Mucosa of gallbladder (tissue), 1 donor: ENCODE results near the gene LDLRAD4. TPM values are rescaled to one million over a fixed set of nuclear protein-coding genes. Genes with fewer than 3 reads are reported as not detected.
"Not testable (repeated sequence)": the region's sequence is repeated elsewhere in the genome, so short reads cannot be mapped to it uniquely, and the experiment has no call there.

Source experiments
- DNase-seq: peaks from one replicate; pipeline ENCODE4 v3.0.0-alpha.2; 2020; ENCODE audit warnings: low spot score
- total RNA-seq: library from RNA; stranded (reverse); gene quantifications from one replicate; pipeline ENCODE4 v1.2.1, GENCODE V29; 2021
- donor health status: DM: no; HTN: no; CAD: no.

The LDLRAD4 gene
- total RNA-seq, 1 donor from 2014 or later = 51.0 TPM

DNA sequence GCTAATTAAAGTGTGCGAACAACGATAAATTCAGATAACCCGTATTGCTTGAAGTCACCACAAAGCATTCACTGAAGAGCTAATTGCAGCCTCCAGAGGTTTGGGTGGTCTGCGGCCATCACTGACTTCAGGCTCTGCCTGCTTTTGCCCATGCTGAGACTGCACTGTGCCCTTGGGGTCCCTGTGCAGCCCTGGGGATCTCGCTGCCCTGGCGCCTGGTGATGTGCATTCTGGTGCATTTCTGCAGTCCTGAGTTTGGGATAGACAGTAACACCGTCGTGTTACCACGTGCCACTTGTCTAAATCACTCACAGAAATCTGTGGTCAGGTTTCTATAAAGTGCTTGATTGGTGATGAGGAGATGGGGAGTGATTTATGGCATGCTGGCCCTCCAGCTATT lies 27.6 kb downstream of the LDLRAD4 start:
- no peak for DNase-seq

DNA sequence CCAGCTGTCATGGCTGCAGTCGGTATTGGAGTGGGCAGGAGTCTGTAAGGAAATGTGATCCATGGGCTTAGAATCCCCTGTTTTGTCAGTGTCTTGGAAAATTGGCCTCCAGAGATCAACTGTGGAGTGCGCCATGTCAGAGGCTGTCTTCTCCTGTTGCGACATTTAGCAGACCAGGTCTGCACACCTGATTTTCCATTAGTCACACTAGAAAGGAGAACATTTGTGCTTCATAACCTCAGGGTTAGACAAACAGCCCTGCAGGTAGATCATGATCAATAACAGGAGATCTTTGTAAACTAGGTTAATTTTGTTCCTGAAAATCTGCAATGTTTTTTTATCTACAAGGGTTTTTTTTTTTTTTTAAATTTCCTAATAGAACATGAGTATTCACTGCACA lies 28.0 kb downstream of the LDLRAD4 start:
- DNase-seq = no peak

DNA sequence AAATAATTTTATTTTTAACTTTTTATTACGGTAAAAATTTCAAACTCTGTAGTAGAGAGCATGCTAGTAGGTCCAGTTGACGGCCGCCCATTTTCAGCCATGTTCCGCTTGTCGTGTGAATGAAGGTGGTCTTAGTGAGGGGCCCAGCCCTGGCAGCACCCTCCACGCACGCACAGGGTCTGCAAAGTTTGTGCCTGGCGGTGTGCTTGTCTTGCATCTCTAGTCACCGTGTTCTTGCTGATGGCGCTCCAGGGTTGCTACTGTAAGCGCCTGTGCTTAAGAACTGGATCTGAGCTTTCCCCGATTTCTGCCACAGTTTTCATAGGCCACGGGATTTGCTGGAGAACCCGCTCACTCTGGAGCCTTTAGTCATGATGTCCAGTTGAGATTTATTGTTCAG lies 28.9 kb downstream of the LDLRAD4 start:
- no peak for DNase-seq

DNA sequence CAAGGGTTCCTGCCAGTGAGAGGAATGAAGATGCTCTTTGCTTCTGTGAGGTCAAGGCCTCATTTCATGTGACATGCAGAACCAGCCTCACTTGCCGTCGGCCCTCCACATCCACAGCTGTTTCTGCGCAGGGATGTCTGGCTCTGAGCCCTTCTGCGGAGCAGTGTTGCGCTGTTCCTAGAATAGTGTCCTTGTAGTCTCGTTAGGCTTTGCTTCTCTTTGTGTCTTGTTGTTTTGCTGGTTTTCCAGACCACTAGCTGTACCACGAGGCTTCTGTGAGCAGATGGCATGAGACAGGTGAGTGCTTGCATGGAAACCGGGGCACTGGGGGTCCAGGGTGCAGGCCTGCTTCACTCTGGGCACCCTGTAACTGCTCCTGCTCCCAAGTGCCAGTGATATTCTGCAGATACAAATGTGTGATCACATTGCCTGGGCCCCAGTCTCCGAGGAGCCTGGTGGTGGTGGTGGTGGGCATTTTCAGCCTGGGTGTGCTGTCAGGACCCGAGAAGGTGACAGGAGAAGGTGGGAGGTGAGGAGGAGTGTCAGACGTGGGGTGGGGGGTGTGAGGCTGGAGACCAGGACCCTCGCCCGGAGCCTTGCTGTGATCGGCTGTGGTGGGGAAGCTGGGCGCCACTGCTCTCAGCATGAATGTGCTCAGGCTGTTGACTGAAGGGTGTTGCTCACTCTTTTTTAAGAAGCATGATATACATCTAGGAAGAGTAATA lies 34.3 kb downstream of the LDLRAD4 start:
- no peak for DNase-seq

DNA sequence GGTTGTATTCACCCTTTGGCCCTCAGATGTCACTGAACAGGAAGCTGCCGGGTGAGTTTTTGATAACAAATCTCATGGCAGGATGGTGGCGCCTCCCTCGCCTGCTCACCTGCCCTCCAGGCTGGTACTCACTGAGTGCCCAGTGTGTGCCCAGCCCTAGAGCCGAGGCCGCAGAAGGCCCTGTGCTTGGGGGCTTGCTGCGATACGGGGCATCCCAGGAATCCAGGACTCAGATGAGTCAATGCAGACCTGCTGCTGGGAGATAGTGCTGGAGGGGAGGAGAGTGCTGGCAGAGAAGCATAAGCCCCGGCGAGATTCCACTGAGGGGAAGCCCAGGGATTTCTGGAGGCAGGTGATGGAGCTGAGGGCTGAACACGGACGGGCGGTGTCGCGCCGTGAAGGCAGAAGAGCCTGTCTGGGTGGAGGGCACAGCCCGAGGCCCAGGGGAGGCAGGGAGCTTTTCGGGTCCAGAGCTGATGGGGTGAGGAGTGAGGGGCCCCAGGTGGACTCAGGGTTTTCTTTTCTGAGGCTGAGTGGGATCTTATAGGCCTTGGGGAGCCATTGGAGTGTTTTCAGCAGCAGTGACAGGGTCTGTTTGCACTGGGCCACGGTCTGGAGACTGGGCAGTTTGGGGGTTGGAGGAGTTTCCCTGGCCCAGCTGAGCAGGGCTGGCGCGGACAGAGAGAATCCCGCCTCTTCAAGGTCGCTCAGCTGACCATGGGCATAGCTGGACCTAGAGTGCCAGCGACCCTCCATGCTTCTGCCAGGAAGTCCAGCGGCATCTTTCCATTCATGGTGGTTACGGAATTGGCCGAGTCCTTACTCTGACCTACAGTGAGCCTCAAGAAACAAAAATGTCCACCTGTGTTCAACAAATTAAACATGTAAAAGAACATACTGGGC lies 35.5 kb downstream of the LDLRAD4 start:
- DNase-seq = no peak

DNA sequence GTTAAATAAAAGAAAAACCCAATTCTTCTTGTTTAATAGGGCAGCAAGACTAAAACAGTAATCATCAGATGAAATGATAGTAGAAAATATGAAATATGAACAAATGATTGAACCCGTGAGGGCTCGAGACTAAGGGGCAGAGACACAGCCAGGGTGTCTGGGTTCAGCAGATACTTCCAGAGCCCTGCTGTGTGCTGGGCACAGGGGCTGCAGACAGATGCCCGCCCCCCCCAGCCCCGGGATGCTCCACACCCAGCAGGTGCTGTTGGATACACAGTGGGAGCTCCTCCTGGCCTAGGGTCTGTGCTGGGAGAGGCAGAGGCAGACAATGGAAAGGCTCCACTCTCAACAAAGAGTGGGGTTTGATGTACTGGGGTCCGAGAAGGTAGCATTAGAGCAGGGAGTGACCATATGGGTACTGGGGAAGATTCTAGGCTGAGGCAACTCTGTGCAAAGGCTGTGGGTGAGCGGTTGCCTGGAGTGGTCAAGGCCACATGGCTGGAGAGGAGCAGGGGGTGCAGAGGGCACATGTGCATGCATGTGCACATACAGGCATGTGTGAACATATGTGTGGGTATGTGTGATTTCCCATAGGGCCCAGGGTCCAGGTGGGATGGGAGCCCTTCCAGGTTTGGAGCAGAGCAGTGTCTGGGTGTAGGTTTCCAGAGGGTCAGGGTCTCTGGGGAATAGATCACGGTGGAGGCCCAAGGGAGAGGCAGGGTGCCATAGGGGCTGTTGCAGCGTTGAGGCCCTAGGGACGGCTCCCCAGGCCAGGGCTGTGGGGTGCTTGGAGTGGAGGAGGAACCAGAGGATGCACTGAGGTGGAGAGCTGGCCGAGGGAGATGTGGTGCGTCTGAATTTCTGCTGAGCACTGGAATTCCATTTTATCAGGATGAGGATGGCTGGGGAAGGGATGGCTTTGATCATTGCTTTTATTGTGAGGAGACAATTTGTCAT lies 36.7 kb downstream of the LDLRAD4 start:
- DNase-seq = no peak

DNA sequence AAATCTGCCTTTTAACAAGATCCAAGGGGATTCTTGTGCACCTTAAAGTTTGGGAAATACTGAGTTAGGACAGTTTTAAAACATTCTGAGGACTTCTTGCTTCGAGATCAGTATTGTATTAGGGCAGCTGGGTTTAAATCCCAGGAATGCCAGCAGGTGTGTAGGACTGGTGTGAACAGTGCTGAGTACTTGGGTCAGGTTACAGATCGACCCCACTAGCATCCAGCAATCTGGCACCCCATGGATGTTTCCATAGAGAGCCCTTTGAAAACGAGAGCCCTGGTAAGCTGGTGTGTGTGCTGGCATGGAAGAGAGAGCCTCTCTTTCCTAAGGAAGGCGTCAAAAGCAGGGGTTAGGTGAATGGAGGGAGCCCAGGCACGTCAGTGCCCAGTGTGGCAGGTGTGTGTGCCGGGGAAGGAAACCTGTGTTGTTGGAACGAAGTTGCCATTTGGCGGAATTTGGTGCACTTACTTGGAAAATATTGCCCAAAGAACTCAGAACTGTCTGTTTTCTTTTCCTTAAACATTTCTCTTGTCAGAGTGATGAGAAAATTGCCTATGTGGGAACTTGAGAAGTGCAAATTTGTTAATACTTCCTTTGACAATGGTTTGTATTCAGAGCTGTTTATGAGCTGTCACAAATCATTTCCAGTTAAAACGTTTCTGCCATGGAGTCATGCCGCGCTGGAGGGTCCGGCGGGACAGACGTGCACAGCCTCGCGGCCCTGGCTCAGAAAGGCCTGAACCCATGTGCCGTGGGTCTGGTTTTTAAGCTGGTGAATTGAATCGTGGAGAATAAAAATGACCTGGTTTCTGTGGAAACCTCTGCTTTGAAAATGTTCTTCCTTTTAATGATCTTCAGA lies 38.1 kb downstream of the LDLRAD4 start:
- DNase-seq = no peak

DNA sequence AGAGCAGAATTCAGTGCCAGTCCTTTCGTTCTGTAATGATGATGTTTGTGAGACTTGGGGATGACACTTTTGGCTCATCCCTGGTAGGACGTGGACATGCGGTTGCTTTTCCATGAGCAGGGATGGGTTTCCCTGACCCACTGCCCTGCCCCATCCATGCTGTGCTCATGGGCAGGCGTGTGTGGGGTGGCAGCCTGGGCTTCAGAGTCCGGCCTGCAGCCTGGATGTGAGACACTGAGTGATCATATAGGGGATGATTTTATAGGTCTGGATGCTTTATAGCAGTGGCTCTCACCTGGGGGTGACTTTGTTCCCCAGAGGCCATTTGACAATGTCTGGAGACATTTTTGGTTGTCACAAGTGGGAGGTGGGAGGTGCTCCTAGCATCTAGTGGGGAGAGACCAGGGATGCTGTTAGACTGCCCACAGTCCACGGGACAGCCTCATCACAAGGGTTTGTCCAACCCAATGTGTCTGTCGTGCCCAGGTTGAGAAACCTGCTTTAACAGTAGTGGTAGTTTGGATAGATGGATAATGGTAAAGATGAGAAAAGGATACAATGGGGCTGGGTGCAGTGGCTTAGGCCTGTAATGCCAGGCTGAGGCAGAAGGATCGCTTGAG lies 38.9 kb downstream of the LDLRAD4 start:
- no peak for DNase-seq

DNA sequence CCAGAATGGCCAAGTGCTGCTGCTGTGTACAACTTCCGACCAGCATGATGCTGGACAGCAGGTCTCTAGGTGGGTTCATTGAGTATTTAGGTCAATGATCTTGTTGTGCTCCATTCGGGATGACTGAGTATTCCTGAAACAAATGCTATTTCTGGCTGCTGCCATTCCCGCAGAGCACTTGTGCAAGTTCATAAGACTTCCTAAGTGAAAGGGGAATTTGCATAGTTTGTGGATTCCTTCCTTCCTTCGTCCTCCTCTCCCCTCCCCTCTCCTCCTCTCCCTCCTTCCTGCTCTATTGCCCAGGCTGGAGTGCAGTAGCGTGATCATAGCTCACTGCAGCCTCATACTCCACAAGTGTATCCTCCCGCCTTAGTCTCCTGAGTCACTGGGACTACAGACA lies 40.4 kb downstream of the LDLRAD4 start:
- no peak for DNase-seq

DNA sequence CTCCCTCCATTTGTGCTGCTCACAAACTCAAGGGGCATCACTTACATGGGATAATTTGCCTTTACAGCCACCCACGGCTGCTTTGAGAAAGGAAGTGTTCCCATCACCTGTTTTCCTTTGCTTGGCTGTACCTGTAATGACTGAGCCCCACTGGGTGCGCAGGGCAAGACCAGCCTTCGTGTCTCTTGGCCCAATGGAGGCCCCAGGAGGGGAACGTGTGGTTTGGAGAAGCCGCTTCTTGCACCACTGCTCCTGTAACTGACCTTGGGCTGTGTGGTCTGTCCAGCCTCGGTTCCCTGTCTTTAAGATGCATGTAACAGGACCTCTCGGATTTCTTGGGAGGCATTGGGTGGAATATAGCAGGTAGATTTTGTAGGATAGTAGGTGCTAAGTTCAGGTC lies 41.1 kb downstream of the LDLRAD4 start:
- DNase-seq = no peak

DNA sequence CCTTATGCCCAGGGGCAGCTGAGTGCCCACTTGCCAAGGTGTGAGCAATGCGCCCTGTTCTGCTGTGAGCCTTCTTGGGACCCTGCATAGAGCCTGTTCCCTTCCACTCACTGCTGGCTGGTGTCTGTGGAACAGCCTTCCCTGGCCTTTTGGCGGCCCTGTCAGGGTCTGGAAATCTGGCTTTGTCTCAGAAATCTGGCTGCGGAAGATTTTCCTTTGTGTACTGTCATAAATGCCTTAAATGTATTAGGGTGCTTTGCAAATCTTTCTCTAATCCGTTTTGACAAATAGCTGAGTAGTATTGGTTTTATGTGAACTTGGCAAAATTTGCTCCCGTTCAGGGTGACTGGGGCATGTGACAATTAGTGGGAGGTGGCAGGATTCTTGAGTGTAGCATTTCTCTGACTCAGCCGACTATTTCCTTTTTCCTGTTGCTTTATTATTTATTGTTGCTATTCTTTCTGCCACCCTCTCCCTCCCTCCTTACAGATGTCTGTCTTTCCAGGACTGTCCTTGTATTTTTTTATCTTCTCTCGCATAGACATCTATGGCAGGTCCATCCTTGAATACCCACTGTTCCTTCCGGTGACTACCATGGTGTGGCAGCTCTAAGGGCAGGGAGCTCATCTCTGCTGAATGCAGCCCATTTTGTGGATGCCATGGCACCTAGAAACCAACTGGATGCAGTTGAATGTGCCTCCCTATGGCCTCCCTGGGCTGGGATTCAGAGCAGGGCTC lies 41.8 kb downstream of the LDLRAD4 start:
- no peak for DNase-seq

DNA sequence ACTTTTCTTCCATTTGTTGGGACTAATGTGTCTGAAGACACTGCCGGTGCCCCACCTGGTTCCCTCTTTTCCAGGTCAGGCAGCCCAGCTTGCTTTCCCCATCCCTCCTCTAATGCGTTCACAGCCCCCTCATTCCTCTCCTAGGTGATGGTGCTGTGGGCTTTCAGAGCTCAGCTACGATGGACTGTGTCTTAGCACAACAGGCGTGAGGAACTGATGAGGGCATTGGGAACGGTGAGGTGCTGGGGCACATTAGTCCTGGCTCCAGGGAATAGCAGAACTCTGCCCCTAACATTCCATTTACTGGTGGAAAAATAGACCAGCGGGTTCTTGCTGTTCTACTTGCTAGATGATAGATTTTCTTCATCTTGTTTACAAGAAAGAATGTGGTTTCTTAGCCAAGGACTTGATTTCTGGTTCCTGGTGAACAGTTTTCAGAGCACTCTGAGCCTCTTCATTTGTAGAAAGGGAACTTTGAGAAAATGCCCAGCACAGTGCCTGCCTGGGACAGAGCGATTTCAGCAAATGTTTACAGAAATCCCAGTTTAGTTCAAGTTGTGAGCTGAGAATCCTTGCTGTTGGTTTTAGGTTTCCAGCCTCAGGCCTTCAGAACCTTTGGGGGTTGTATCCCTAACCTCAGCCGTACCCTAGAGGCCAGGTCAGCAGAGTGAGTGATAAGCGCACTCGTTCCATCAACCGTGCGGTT lies 42.5 kb downstream of the LDLRAD4 start:
- DNase-seq = no peak

DNA sequence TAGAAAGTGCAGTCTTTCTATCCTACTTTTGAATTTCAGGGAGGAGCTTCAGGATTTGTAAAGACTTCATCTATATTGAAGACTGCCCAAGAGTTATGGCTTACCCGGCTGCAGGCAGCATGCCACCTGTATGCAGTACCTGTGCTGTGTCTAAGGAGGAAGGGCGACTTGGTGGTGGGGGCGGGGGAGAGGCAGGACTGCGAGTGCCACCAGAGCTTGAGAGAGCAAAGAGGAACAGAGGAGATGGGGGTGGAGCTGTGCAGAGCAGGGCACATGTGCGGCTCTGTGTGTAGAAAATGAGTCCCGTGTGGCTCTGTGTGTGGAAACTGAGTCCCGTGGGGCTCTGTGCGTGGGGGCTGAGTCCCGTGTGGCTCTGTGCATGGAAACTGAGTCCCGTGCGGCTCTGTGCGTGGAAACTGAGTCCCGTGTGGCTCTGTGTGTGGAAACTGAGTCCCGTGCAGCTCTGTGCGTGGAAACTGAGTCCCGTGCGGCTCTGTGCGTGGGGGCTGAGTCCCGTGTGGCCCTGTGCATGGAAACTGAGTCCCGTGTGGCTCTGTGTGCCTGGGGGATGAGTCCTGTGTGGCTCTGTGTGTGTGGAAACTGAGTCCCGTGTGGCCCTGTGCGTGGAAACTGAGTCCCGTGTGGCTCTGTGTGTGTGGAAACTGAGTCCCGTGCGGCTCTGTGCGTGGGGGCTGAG lies 43.2 kb downstream of the LDLRAD4 start:
- no peak for DNase-seq

DNA sequence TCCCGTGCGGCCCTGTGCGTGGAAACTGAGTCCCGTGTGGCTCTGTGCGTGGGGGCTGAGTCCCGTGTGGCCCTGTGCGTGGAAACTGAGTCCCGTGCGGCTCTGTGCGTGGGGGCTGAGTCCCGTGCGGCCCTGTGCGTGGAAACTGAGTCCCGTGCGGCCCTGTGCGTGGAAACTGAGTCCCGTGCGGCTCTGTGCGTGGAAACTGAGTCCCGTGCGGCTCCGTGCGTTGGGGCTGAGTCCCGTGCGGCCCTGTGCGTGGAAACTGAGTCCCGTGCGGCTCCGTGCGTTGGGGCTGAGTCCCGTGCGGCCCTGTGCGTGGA lies 43.8 kb downstream of the LDLRAD4 start:
- not testable (repeated sequence) for DNase-seq

DNA sequence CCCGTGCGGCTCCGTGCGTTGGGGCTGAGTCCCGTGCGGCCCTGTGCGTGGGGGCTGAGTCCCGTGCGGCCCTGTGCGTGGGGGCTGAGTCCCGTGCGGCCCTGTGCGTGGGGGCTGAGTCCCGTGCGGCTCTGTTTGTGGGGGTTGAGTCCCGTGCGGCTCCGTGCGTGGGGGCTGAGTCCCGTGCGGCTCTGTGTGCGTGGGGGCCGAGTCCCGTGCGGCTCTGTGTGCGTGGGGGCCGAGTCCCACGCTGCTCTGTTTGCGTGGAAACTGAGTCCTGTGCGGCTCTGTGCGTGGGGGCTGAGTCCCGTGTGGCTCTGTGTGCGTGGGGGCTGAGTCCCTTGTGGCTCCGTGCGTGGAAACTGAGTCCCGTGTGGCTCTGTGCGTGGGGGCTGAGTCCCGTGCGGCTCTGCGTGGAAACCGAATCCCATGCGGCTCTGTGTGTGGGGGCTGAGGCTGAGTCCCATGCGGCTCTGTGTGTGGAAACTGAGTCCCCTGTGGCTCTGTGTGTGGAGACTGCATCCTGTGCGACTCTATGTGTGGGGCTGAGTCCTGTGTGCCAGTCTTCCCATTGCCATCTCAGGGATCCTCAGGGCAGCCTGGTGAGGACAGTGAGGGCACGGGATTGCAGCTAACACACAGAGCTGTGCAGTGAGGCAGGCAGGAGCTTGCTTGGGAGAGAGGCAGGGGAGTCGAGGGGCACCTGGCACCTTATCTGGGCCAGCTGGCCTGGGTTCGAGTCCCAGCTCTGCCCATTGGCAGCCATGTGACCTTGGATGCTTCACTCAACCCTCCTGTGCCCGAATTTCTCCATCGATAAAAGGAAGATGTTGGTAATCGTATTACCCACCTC lies 44.5 kb downstream of the LDLRAD4 start:
- no peak for DNase-seq

DNA sequence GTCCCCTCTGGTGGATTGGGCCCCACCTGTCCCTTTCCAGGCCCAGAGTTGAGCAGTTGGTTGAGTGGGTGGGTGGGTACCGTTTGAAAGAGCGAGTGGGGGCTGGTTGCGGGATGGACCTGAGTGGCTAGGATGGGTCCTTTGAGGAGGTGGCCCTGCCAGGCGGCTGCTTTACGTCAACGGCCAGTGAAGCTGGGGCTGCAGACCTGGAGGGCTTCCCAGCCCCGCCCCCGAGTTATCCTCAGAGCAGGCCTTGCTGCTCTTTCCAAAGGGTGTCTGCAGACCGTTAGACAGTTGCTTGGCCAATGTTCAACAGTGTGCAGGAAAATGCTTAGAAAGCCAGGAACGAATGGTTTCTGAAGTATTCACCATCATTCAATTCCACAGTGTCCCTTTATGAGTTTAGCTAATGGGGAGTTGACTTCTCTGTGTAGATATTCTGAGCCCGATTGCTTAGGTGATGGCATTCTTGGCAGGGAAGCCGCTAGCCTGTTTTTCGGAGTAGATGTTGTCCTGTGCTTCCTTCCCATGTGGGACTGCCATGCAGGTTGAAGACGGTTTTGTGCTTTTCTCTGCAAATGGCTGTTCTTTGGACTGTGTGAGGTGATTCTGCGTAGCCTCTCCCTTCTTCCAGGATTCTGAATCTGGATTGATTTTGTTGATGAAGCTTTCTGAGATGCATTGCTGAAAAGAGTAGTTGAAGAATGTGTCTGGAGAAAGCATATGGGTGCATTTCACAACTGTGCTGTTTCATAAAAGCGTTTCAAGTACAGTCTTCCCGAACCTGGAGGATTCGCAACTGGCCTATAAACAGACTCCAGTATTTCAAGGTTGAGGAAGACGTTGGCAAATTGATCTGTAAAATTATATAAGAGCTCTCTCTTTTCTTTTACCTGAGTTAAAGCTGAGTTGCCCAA lies 45.8 kb downstream of the LDLRAD4 start:
- DNase-seq = peak; percentile 45
